AG09319 (cell line): ENCODE data around the gene NSUN6.
"Not testable (repeated sequence)": the region's sequence is repeated elsewhere in the genome, so short reads cannot be mapped to it uniquely, and the experiment has no call there.

ENCODE experiments used
- DNase-seq: peaks from one replicate; pipeline ENCODE4 v3.0.0-alpha.2; 2010; ENCODE audit warnings: low read depth; ENCODE audit errors: extremely low read depth
- TF ChIP-seq, protein P1 (sequence below): IDR thresholded peaks from 2 replicates; pipeline ENCODE4 v1.5.1; 2011; ENCODE audit warnings: low read depth, mild to moderate bottlenecking, inconsistent platforms, low read length, moderate library complexity

The NSUN6 gene

GRCh38 chr10:18607503-18608378 is 43.6 kb downstream of the NSUN6 start:
- TF ChIP-seq, protein P1, sequence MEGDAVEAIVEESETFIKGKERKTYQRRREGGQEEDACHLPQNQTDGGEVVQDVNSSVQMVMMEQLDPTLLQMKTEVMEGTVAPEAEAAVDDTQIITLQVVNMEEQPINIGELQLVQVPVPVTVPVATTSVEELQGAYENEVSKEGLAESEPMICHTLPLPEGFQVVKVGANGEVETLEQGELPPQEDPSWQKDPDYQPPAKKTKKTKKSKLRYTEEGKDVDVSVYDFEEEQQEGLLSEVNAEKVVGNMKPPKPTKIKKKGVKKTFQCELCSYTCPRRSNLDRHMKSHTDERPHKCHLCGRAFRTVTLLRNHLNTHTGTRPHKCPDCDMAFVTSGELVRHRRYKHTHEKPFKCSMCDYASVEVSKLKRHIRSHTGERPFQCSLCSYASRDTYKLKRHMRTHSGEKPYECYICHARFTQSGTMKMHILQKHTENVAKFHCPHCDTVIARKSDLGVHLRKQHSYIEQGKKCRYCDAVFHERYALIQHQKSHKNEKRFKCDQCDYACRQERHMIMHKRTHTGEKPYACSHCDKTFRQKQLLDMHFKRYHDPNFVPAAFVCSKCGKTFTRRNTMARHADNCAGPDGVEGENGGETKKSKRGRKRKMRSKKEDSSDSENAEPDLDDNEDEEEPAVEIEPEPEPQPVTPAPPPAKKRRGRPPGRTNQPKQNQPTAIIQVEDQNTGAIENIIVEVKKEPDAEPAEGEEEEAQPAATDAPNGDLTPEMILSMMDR, result no peak
- DNase-seq, result peak; percentile 62

- no peak for DNase-seq
These were observed 45.2 kb downstream of the NSUN6 start for GRCh38 chr10:18606051-18606695.

DNA sequence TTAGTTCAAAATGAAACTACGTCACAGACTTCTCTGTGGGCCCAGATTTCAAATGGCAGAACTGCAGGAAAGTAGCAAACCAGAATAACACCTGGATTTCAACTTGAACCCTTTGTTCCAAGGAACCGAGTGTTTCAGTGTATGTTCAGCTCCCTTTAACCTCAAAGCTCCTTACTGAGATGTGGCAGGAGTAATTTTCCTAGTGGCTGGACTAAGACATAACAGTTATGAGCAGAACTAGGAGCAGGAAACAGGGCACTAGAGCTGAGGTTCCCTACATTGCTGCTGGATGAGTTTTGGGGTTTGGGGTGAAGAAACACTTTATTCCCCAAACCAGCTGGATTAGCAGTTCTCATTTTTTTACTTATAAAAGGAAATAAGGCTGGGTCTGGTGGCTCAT is 50.1 kb downstream of the NSUN6 start:
- no peak for DNase-seq
- TF ChIP-seq, protein P1, result no peak; the same call in 1 of the 2 replicates

More at GRCh38 chr10:18606051-18606695, 45.2 kb downstream of the NSUN6 start:
- TF ChIP-seq, protein P1, result no peak

DNA sequence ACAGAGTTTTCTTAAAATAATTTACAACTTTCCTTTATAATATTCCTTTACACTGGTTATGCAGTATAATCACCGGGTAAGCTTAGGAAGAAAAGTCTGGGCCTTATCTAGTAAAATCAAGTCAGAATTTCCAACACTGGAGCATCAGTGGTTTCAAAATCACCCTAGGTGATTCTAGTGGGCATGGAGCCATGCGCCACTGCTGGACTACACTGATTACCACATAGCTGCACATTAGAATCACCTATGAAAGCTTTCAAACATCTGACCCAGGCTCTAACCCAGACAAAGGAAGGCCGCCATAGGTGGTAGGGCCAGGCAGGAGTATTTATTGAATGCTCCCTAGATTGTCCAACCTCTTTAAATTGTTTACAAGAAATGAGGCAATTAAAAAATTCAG is 52.0 kb downstream of the NSUN6 start:
- TF ChIP-seq, protein P1, result no peak
- DNase-seq, result no peak

DNA sequence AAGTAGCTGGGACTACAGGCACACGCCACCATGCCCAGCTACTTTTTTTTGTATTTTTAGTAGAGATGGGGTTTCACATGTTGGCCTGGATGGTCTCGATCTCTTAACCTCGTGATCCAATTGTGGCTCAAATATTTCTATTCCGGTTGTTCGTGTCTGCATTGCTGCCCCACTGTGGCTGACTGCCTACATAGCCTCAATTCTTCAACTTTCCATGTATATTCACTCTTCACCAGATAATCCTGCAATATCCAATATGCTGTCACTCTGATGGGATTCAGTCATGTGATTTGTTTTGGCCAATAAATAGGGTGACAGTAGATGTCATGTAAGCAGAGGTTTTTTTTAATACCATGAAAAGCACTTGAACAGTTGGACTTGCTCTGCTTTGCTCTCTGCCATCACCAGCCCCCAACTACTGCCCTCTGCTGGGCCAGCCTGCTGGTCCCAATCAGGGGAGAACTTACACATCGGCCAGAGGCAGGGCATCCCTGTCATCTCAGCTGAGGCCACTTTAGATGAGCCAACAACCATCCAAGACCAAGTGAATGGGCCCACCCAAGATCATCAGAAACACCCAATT is 56.7 kb downstream of the NSUN6 start:
- DNase-seq, result no peak
- TF ChIP-seq, protein P1, result peak; percentile 11

- not testable (repeated sequence) for DNase-seq
These were observed 60.2 kb downstream of the NSUN6 start for GRCh38 chr10:18591141-18591540.

- not testable (repeated sequence) for DNase-seq
These were observed 64.8 kb downstream of the NSUN6 start for GRCh38 chr10:18586637-18587036.

DNA sequence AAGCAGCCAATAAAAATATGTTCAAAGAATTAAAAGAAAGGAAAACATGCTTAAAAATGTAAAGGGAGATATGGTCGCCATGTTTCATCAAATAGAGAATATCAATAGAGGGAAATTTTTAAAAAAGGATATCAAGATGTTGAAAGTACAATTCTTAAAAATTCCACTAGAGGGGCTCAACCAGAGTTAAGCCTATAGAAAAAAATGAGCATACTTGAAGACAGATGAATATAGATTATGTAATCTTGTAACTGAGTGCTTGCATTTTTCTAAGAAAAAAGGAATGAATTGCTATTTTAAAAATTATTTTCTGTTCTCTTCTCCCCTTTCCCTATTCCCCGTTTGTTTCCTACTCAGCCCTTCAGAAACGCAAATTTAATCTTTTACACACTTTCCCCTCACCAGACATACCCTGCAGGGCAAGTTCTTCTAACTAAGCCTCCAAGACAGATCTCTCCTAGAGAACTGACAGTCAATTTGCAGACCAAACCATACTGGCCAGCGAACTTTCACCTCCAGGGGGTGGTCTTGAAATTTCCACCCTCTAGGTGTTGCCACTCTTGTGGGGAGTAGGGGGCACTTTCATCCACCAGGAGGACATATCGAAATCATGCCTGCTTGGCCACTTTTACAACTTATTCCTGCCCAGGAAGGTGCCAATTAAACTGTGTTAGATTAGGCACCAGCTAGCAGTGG is 67.7 kb downstream of the NSUN6 start:
- DNase-seq, result no peak
- TF ChIP-seq, protein P1, result no peak; the same call in 1 of the 2 replicates
